ENCODE results near the gene ADCY9. TPM values are rescaled to one million over a fixed set of nuclear protein-coding genes. Genes with fewer than 3 reads are reported as not detected.

ADCY9 gene
- total and polyA plus RNA-seq, 7 donors, result 1.8 to 28.0 (median 12.5) TPM

DNA sequence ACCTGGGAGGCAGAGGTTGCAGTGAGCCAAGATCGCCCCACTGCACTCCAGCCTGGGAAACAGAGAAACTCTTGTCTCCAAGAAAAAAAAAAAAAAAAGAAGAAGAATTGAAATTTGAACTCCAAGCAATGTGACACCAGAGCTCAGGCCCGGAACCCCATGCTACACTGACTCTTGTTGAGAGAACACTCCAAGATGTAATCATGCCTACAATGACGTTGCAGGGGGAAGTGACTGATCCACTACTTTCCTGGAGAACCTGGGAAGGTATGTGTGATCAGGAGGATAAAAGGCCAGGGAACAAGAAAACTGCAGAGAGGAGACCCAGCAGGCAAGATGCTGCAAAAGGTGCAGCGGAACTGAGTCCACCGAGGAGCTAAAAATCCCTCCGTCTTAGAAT lies 57.9 kb downstream of the ADCY9 start:
- H3K4me3 ChIP-seq, result no peak overlapping the region
- TF ChIP-seq, protein P1, sequence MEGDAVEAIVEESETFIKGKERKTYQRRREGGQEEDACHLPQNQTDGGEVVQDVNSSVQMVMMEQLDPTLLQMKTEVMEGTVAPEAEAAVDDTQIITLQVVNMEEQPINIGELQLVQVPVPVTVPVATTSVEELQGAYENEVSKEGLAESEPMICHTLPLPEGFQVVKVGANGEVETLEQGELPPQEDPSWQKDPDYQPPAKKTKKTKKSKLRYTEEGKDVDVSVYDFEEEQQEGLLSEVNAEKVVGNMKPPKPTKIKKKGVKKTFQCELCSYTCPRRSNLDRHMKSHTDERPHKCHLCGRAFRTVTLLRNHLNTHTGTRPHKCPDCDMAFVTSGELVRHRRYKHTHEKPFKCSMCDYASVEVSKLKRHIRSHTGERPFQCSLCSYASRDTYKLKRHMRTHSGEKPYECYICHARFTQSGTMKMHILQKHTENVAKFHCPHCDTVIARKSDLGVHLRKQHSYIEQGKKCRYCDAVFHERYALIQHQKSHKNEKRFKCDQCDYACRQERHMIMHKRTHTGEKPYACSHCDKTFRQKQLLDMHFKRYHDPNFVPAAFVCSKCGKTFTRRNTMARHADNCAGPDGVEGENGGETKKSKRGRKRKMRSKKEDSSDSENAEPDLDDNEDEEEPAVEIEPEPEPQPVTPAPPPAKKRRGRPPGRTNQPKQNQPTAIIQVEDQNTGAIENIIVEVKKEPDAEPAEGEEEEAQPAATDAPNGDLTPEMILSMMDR (IDR thresholded peaks at IDR 0.05), result no peak
- TF ChIP-seq POLR2AphosphoS5 (IDR thresholded peaks at IDR 0.05), result no peak
- TF ChIP-seq POLR2A (IDR thresholded peaks at IDR 0.05), result no peak
- no peak for TF ChIP-seq EP300 (IDR thresholded peaks at IDR 0.05)
- DNase-seq, result peak; percentile 25
- no peak overlapping the region for H3K27ac ChIP-seq
- H3K9me3 ChIP-seq, result peaks cover 0 to 3% (median 1%) of the 10 kb centered on the region in 4 donors
- peaks cover 0 to 12% (median 11%) of the 10 kb centered on the region in 4 donors for H3K4me1 ChIP-seq
- H3K36me3 ChIP-seq, result no peaks in the 10 kb centered on the region
- intact Hi-C loops (cut with DNase I), result no loop called here
- 90 to 93% methylated on average over 6 of the region's 6 CpGs for WGBS, 2 donors
- H3K27me3 ChIP-seq, result no peaks in the 10 kb centered on the region

DNA sequence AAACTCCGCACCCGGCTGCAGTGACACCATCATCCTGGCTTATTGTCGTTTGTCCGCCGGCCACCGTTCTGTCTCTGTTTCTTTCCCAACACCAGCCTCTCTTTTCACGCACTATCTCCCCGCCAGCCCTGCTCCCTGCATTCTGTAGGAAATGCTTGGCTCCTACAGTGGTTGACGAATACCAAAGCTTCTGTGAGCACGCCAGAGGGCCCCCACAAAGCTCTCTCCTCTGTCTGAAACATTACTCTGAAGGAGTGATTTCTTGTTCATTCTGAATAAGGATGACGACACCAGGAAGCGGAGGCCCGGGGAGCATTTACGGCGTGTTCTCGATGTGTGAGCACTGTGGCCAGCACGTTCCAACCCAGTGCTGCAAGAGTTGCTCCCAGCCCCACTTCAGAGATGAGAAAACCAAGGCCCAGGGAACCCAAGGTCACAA lies 58.8 kb downstream of the ADCY9 start:
- Histone ChIP-seq H3K27ac (no peak overlapping the region), H3K4me3 (no peak overlapping the region), H3K9me3 (peaks cover 0 to 3% (median 1%) of the 10 kb centered on the region in 4 donors), H3K4me1 (peaks cover 0 to 21% (median 20%) of the 10 kb centered on the region in 4 donors), H3K27me3 (no peaks in the 10 kb centered on the region), H3K36me3 (no peaks in the 10 kb centered on the region)
- WGBS, 2 donors, result 88 to 92% methylated on average over 17 of the region's 17 CpGs
- intact Hi-C loops (cut with DNase I), result no loop called here
- DNase-seq, result peak; percentile 41
- TF ChIP-seq, protein P1 (IDR thresholded peaks at IDR 0.05), result no peak
- no peak for TF ChIP-seq EP300 (IDR thresholded peaks at IDR 0.05)
- no peak for TF ChIP-seq POLR2AphosphoS5 (IDR thresholded peaks at IDR 0.05)
- TF ChIP-seq POLR2A (IDR thresholded peaks at IDR 0.05), result no peak

DNA sequence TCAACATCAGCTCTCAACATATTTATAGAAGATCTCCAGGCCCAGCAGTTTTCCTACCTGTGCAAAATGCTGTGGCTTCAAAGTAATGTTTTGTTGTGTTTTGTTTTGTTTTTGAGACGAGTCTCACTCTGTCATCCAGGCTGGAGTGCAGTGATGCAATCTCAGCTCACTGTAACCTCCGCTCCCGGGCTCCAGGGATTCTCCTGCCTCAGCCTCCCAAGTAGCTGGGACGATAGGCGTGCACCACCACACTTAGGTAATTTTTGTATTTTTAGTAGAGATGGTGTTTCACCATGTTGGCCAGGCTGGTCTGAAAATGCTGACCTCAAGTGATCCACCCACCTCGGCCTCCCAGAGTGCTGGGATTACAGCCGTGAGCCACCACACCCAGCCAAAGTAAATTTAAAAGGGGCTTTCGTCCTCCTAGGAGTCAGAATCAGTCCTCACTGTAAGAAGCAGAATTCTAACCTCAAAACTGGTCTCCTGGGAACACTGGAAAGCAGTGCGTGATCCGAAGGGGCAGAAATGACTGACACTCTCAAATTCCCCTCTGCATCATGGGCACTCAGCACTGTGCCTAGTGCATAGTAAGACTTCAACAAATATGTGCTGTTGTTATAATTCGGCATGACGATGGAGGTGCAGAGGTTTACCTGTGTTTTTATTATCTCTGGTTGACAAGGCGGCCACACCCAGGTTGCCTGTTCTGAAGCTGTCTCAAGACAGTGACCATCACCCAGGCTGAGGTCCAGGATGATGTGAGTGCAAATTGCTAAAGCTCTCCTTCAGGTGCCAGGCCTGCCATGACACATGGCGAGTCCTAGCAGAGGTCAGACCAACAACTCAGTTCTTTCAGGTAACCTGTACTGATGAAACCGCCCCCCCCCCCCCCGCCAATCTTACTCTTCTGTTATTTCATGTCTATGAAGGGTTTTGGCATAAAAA lies 59.8 kb downstream of the ADCY9 start:
- Histone ChIP-seq H3K36me3 (no peaks in the 10 kb centered on the region), H3K27me3 (no peaks in the 10 kb centered on the region), H3K4me1 (peaks cover 0 to 22% (median 21%) of the 10 kb centered on the region in 4 donors), H3K27ac (no peak overlapping the region), H3K4me3 (no peak overlapping the region), H3K9me3 (peaks cover 0 to 3% (median 0%) of the 10 kb centered on the region in 4 donors)
- WGBS, 2 donors, result 72 to 83% methylated on average over 16 of the region's 16 CpGs
- no peak for TF ChIP-seq POLR2A (IDR thresholded peaks at IDR 0.05)
- no peak for TF ChIP-seq POLR2AphosphoS5 (IDR thresholded peaks at IDR 0.05)
- no peak for TF ChIP-seq EP300 (IDR thresholded peaks at IDR 0.05)
- TF ChIP-seq, protein P1 (IDR thresholded peaks at IDR 0.05), result no peak
- peak; percentile 28 for DNase-seq
- intact Hi-C loops (cut with DNase I), result no loop called here

DNA sequence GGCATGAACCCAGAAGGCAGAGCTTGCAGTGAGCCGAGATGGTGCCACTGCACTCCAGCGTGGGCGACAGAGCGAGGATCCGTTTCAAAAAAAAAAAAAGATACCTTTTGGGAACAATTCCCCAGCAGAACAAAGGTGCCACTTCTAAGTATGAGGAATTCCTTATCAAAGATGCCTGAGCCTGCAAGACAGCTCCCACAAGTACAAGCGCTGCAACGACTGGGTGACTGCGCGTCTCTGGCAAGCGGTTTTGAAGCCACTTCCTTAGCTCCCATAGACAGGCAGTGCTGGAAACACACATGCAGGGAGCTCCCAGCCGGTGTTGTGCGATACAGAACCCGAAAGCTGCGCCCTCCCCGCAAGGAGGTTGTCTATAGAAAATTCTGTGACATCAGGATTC lies 60.5 kb downstream of the ADCY9 start:
- peak; percentile 34 for DNase-seq
- Histone ChIP-seq H3K4me1 (peaks cover 0 to 22% (median 21%) of the 10 kb centered on the region in 4 donors), H3K9me3 (peaks cover 0 to 3% (median 0%) of the 10 kb centered on the region in 4 donors), H3K4me3 (no peak overlapping the region), H3K27ac (no peak overlapping the region), H3K36me3 (no peaks in the 10 kb centered on the region), H3K27me3 (no peaks in the 10 kb centered on the region)
- intact Hi-C loops (cut with DNase I), result no loop called here
- TF ChIP-seq EP300 (IDR thresholded peaks at IDR 0.05), result no peak
- no peak for TF ChIP-seq POLR2AphosphoS5 (IDR thresholded peaks at IDR 0.05)
- TF ChIP-seq POLR2A (IDR thresholded peaks at IDR 0.05), result no peak
- TF ChIP-seq, protein P1 (IDR thresholded peaks at IDR 0.05), result no peak
- WGBS, 2 donors, result 94 to 96% methylated on average over 15 of the region's 15 CpGs
